HTERT RPE-1 (cell line): ENCODE measurements around the gene NINJ2.
"Not testable (repeated sequence)": the region's sequence is repeated elsewhere in the genome, so short reads cannot be mapped to it uniquely, and the experiment has no call there.

Source experiments
- in situ Hi-C: fragments of 300-500 bp; cut with MboI; formaldehyde crosslinking; loops from 4 replicates; pipeline ENCODE4 v1.14.3; 2020; ENCODE audit warnings: low sequenced_read_pairs

The NINJ2 gene

GRCh38 chr12:663293-663871 lies at the start of gene NINJ2:
TSS of gene NINJ2 (minus strand) at chr12:663445. CDS start at chr12:663360, 85 bp downstream.
- in situ Hi-C loops: no loop called here

- in situ Hi-C loops: no loop called here
These were observed 49.1 kb upstream of the NINJ2 start for GRCh38 chr12:712172-712863.

- in situ Hi-C loops: no loop called here
These were observed 46.3 kb upstream of the NINJ2 start for GRCh38 chr12:709455-710020.

- in situ Hi-C loops: not testable (repeated sequence)
These were observed 44.8 kb upstream of the NINJ2 start for GRCh38 chr12:708084-708483.

- in situ Hi-C loops: no loop called here
These were observed 41.4 kb upstream of the NINJ2 start for GRCh38 chr12:704516-705242.

- in situ Hi-C loops: no loop called here
These were observed 38.8 kb upstream of the NINJ2 start for GRCh38 chr12:701896-702539.

- in situ Hi-C loops: no loop called here
These were observed 36.8 kb upstream of the NINJ2 start for GRCh38 chr12:700016-700415.

- in situ Hi-C loops: not testable (repeated sequence)
These were observed 35.0 kb upstream of the NINJ2 start for GRCh38 chr12:698222-698621.

GRCh38 chr12:697481-697880 lies 34.2 kb upstream of the NINJ2 start:
- in situ Hi-C loops: no loop called here

GRCh38 chr12:694734-695503 lies 31.7 kb upstream of the NINJ2 start:
- in situ Hi-C loops: no loop called here

- in situ Hi-C loops: no loop called here
These were observed 30.8 kb upstream of the NINJ2 start for GRCh38 chr12:693934-694533.

- in situ Hi-C loops: no loop called here
These were observed 29.0 kb upstream of the NINJ2 start for GRCh38 chr12:692274-692673.

GRCh38 chr12:690466-690865 lies 27.2 kb upstream of the NINJ2 start:
- in situ Hi-C loops: no loop called here

GRCh38 chr12:685388-685787 lies 22.1 kb upstream of the NINJ2 start:
- in situ Hi-C loops: no loop called here

GRCh38 chr12:684416-684815 lies 21.2 kb upstream of the NINJ2 start:
- in situ Hi-C loops: no loop called here

GRCh38 chr12:681568-682256 lies 18.5 kb upstream of the NINJ2 start:
- in situ Hi-C loops: no loop called here

- in situ Hi-C loops: no loop called here
These were observed 15.8 kb upstream of the NINJ2 start for GRCh38 chr12:678747-679712.

GRCh38 chr12:675562-675961 lies 12.3 kb upstream of the NINJ2 start:
- in situ Hi-C loops: no loop called here
